Activated T-helper 9 cell treated with anti-CD3 and anti-CD28 coated beads, Interleukin-2, amount 50 U/mL, for 16 hours (primary cell): ENCODE results near the gene SURF6.
A peak's percentile ranks its signal among the peaks of the same experiment; 100 is the strongest.

Experiments used
- DNase-seq: peaks from one replicate; pipeline ENCODE4 v3.0.0-alpha.2; 2020; ENCODE audit warnings: low read depth

SURF6 gene

GRCh38 chr9:133367778-133368177 lies 31.8 kb upstream of the SURF6 start:
- DNase-seq, result no peak

- DNase-seq, result no peak
Measured at GRCh38 chr9:133367221-133367620, 31.2 kb upstream of the SURF6 start.

GRCh38 chr9:133366435-133366834 lies 30.4 kb upstream of the SURF6 start:
- no peak for DNase-seq

GRCh38 chr9:133362359-133363044 lies 26.5 kb upstream of the SURF6 start:
- no peak for DNase-seq

GRCh38 chr9:133361507-133362092 lies 25.6 kb upstream of the SURF6 start:
- DNase-seq, result no peak

- no peak for DNase-seq
Measured at GRCh38 chr9:133360400-133361393, 24.7 kb upstream of the SURF6 start.

GRCh38 chr9:133359399-133360175 lies 23.6 kb upstream of the SURF6 start:
- no peak for DNase-seq

- no peak for DNase-seq
Measured at GRCh38 chr9:133357656-133358055, 21.7 kb upstream of the SURF6 start.

GRCh38 chr9:133356391-133357091 lies 20.6 kb upstream of the SURF6 start, which contains the start of the genes SURF1 and SURF2:
Gene SURF1, minus strand, starts transcription at chr9:133356487. Its CDS starts 34 bp downstream, at chr9:133356453.
Gene SURF2, plus strand, starts transcription at chr9:133356550. Its CDS starts 43 bp downstream, at chr9:133356593.
- DNase-seq, result peak; percentile 88

- no peak for DNase-seq
Measured at GRCh38 chr9:133355881-133356357, 19.9 kb upstream of the SURF6 start.

GRCh38 chr9:133354766-133355165 lies 18.8 kb upstream of the SURF6 start:
- no peak for DNase-seq

GRCh38 chr9:133353548-133353947 lies 17.6 kb upstream of the SURF6 start:
- no peak for DNase-seq

GRCh38 chr9:133352635-133353340 lies 16.8 kb upstream of the SURF6 start:
- no peak for DNase-seq

GRCh38 chr9:133351908-133352634 lies 16.1 kb upstream of the SURF6 start:
- DNase-seq, result no peak

GRCh38 chr9:133351526-133351907 lies 15.5 kb upstream of the SURF6 start:
- DNase-seq, result no peak

GRCh38 chr9:133349965-133350616 lies 14.1 kb upstream of the SURF6 start:
- DNase-seq, result no peak

- no peak for DNase-seq
Measured at GRCh38 chr9:133348718-133349573, 13.0 kb upstream of the SURF6 start.
